UCSD-AML1 (cell line): ENCODE results near the gene GATA2.

Source experiments
- DNase-seq: peaks from one replicate; lab custom pipeline; 2025; ENCODE audit not compliant: unreplicated experiment; lab: John Stamatoyannopoulos, UW

Gene GATA2

GRCh38 chr3:128488991-128489673 is 3.9 kb downstream of the GATA2 start:
- DNase-seq = peak; percentile 74

GRCh38 chr3:128488636-128488990 is 4.4 kb downstream of the GATA2 start:
- no peak for DNase-seq

GRCh38 chr3:128487813-128488635 is 5.0 kb downstream of the GATA2 start:
- DNase-seq = peak; percentile 88

GRCh38 chr3:128487538-128487812 is 5.5 kb downstream of the GATA2 start:
- no peak for DNase-seq

GRCh38 chr3:128486681-128487537 is 6.1 kb downstream of the GATA2 start:
- no peak for DNase-seq

- DNase-seq = no peak
Measured at GRCh38 chr3:128486205-128486628, 6.8 kb downstream of the GATA2 start.

- DNase-seq = no peak
Measured at GRCh38 chr3:128485282-128486204, 7.5 kb downstream of the GATA2 start.

GRCh38 chr3:128484404-128485281 is 8.4 kb downstream of the GATA2 start:
- no peak for DNase-seq

GRCh38 chr3:128483657-128484403 is 9.2 kb downstream of the GATA2 start:
- DNase-seq = no peak

- peak; percentile 70 for DNase-seq
Measured at GRCh38 chr3:128482666-128483656, 10.0 kb downstream of the GATA2 start.

- DNase-seq = no peak
Measured at GRCh38 chr3:128482175-128482574, 10.8 kb downstream of the GATA2 start.

- no peak for DNase-seq
Measured at GRCh38 chr3:128481438-128481942, 11.5 kb downstream of the GATA2 start.

GRCh38 chr3:128480717-128481437 is 12.1 kb downstream of the GATA2 start:
- no peak for DNase-seq

GRCh38 chr3:128480278-128480677 is 12.7 kb downstream of the GATA2 start:
- no peak for DNase-seq

GRCh38 chr3:128479558-128480086 is 13.4 kb downstream of the GATA2 start:
- no peak for DNase-seq

GRCh38 chr3:128478576-128479506 is 14.2 kb downstream of the GATA2 start:
- DNase-seq = no peak
